GM04503 (cell line): ENCODE measurements around the gene GPSM1.
"Not testable (repeated sequence)": the region's sequence is repeated elsewhere in the genome, so short reads cannot be mapped to it uniquely, and the experiment has no call there.

Experiments used
- DNase-seq: peaks from one replicate; pipeline ENCODE4 v3.0.0-alpha.2; 2012; ENCODE audit warnings: low read depth

GPSM1 gene

DNA sequence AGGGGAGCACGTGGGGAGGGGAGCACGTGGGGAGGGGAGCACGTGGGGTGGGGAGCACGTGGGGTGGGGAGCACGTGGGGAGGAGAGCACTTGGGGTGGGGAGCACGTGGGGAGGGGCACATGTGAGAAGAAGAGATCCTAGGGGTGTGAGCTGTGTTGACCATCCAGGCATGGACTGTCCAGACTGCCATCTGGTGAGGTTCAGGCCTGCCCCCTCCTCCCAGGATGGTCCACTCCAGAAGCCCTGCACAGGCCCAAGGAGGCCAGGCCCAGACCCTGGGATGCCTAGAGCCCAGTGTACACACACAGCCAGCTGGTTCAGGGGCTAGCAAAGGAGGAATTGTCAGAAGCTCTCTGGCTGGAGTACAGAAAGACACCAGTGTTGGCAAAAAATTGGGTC, 70.3 kb downstream of the GPSM1 start:
- no peak for DNase-seq

GRCh38 chr9:136398286-136398685, 70.9 kb downstream of the GPSM1 start:
- DNase-seq = no peak

DNA sequence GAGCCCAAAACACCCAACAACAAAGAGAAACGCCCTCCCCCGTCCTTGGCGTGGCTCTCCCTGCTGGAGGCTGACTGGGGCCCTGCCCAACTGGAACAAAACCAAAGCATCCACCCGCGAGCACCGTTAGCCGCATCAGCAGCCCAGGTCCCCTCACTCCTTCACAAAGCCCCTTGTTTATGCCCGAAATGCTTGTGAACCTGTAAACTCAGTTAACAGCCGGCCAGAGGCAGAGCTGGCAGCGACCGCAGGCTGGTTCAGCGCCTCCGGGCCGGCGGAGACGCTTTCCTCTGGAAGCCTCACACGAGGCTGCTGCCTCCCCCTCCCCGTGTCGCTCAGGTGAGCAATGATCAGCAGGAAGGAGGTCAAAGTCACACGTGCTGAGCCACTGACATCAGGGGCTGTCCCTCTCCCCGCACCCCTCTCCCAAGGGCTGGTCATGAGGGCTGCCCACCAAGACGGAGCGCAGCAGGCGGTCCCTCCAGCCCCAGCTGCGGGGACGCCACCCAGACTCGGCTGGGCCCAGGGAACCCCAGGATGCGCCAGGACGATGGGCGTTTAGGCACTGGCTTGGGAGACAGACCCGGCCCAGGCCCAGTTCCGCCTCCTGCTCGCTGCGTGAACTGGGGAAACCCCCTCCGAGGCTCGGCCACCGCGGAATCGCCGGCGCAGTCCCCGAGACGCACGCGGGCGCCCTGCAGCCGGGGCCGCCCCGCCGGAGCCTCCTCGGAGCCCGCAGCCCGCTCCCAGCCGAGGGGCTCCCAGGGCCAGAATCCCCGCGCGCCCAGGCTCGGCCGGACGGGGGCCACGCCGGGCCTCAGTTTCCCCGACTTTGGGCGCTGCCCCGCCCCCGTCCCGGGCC, 72.1 kb downstream of the GPSM1 start:
- no peak for DNase-seq

DNA sequence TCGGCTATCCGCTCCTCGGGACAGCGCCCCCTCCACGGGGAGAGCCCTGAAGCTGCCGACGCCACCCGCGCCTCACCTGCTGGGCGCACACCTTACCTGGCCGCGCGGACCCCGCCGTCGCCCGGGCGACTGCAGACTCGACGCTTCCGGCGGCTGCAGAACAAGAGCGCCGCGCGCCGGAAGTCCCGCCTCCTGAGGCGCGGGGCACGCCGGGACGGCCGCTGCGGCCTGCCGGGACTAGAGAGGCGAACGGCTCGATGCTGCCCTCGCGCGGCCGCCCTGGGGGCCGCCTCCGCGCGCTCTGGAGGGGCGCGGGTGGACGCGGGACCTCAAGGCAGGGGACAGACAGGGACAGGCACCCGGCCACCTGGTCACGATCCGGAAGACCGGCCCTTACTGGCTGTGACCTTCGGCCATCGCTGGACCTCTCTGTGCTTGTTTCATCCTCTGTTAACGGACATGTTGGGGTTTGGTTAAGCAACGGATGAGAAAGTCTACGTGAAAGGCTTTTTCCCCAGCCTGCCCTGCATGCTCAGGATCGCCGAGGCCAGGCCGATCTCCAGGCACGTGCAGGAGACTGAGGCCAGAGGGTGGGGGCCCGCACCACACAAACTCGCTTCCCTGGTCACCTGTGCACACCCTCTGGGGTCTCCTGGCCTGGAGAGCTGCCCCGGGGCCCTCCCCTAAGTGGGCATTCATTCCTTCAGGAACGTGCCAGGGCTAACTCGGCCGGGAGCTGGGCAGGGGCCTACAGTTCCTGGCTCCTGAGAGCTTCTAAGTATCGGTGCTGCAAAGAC, 72.9 kb downstream of the GPSM1 start, which contains the start of gene SNAPC4:
Gene SNAPC4 (minus strand): TSS at position 133 of the 797 bp plus-strand sequence. CDS start 1,742 bp downstream, outside the sequence.
- DNase-seq = no peak

GRCh38 chr9:136401173-136401922, 74.0 kb downstream of the GPSM1 start:
- no peak for DNase-seq

DNA sequence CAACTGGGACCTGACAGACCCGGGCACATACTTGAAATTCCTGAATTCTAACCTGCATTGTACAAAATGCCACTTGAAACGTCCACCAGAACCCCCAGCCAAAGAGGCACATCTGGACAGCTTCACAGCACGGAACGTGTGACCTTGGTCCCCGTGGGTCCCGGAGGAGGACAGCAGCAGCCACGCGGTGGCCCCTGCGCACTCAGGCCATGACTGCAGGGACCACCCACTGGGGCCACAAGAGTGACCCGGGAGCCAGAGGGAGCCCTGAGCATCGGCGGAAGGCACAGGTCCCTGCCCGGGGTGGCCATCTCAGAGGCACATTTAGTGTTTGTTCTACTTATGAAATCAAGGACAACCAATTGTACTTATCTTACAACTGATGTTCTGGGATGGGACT, 74.7 kb downstream of the GPSM1 start:
- DNase-seq = no peak

DNA sequence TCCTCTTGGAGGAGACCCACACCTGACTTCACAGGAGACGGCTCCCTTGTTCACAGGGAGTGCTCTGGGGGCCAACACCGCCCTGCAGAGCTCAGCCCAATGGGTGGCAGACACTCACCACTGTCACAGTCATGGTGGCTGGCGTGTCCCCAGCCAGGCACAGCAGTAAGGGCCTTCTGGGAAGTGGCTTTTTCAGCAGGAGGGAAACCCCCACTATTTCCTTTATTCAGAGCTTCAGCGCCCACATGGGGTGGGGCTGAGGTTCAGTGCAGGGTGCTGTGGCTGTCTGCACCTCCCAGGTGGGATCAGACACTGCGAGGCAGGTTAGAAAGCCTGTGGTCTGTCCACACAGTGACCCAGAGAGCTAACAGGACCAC, 76.2 kb downstream of the GPSM1 start:
- no peak for DNase-seq

DNA sequence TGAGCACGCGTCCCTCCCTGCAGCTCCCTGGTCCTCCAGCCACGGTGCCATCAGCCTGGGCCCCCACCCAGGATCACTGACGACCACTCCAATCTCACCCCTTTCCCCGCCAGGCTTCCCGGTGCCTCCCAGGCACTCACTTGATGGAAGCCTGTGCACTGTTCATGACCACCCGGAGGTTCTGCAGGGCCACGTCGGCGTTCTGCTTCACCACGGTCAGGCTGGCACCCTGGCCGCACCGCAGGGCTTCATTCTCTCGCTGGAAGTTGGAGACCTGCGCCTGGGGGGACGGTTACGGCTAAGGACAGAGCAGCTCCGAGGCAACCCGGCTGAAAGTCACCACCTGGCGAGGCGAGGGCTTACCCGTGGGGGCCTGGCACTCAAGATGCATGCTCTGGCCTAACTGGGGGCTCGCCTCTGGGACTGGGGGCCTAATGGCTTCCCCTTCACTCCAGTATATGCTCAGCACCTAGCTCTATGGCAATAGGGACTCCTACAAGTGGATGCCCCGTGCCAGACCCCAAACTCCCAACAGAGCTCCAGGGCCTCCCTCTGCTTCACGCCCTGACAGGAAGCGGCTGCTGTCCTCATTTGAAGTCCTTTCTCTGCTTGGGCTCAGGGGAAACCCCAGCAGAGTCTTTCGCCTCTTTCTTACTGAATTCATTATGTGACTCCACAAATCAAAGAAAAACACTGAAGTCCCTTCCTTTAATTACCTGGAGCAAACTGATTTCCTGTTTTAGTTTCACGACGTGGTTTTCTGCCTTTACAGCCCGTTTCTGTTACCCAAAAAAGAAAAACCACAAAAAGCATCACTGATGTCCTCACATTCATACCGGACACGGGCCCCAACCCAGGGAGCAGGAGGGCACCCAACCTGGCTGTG, 76.8 kb downstream of the GPSM1 start:
- DNase-seq = no peak

- DNase-seq = no peak
These were observed 77.4 kb downstream of the GPSM1 start for GRCh38 chr9:136404801-136405136.

DNA sequence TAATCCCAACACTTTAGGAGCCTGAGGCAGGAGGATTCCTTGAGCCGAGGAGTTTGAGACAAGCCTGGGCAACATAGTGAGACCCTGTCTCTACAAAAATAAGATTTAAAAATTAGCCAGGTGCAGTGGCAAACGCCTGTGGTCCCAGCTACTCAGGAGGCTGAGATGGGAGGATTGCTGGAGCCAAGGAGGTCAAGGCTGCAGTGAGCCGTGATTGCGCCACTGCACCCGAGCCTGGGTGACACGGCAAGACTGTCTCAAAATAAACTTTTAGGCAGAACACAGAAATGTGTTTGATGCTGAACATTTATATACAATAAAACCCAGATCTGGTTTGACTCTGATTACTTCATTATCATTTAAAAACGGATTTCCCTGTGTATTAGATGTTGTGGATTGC, 78.1 kb downstream of the GPSM1 start:
- DNase-seq = no peak

GRCh38 chr9:136405904-136406303, 78.6 kb downstream of the GPSM1 start:
- DNase-seq = not testable (repeated sequence)

GRCh38 chr9:136407061-136407460, 79.7 kb downstream of the GPSM1 start:
- not testable (repeated sequence) for DNase-seq

GRCh38 chr9:136407911-136408310, 80.6 kb downstream of the GPSM1 start:
- DNase-seq = no peak
